HG02610 (cell line): ENCODE measurements around the gene TMEM44.
"Not testable (repeated sequence)": the region's sequence is repeated elsewhere in the genome, so short reads cannot be mapped to it uniquely, and the experiment has no call there.

Experiments used
- ATAC-seq: cut with Tn5 transposase; IDR thresholded peaks from one replicate; pipeline ENCODE4 v1.9.1; 2021; ENCODE audit warnings: mild to moderate bottlenecking, moderate library complexity; ENCODE audit not compliant: unreplicated experiment

TMEM44 gene

GRCh38 chr3:194642769-194643168 lies 9.6 kb upstream of the TMEM44 start:
- no peak for ATAC-seq

DNA sequence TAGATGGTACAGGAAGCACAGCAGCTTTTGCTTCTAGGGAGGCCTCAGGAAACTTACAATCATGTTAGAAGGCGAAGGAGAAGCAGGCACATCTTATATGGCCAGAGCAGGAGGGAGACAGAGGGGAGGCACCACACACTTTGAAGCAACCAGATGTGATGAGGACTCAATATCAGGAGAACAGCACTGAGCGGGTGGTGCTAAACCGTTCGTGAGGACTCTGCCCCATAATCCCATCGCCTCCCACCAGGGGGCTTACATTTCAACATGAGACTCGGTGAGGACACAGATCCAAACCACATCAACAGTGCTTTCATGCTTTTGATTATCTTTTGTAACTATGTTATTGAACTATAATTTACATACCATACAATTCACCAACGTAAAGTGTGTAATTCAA lies 7.6 kb upstream of the TMEM44 start:
- no peak for ATAC-seq

DNA sequence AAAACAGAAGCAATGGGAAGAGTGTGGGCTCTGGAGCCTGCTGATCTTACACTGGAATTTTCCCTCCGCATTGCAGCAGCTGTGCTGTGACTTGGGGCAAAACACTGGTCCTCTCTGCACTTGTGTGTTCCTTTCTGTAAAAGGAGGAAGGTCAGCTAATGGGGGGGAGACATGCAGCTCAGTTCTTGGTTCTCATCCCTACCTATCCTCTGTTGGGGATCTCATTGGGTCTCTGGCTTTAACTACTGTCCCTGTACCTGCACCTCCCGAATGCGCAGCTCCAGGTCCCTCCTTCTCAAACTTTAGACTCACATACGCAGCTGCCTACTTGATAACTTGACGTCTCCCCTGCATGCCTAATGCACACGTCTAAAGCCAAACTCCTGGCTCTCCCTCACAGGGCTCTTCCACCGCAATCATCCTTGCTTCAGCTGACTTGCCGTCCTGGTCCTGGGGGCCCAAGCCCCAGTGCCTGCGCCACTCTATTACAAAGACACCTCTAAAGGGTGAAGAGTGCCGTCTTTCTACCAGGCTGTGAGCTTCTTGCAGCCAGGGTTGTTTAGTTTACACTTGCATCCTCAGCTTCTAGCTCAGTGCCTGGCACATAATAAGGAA lies 5.9 kb upstream of the TMEM44 start:
- no peak for ATAC-seq

GRCh38 chr3:194637541-194638400 lies 4.6 kb upstream of the TMEM44 start:
- ATAC-seq = no peak

- ATAC-seq = no peak
Observed at GRCh38 chr3:194637066-194637465, 3.8 kb upstream of the TMEM44 start.

DNA sequence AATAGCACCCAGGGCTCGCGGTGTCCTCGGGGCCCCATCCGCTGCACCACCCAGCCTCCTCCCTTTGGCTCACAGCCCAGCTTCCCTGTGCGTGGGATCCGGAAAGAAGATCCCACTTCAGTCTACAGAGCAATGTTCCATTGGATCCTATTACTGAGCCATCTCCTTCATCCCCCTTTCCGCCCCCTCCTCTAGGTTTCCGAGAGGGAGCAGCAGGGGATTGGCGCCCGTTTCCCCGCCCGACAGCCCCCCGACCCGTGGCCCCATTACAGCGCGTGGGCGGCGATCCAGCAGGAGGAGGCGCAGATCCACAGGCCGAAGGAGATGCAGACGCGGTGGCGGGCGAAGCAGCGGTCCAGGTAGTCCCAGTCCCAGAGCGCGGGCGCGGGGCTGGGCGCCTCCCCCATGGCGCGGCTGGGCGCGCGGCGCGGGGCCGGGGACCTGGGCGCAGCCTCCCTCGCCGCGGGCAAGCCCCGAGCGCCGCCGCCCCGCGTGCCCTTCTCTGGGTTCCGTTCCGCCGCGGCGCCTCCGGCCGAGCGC lies 340 bp downstream of the TMEM44 start:
- ATAC-seq = peak; percentile 59

DNA sequence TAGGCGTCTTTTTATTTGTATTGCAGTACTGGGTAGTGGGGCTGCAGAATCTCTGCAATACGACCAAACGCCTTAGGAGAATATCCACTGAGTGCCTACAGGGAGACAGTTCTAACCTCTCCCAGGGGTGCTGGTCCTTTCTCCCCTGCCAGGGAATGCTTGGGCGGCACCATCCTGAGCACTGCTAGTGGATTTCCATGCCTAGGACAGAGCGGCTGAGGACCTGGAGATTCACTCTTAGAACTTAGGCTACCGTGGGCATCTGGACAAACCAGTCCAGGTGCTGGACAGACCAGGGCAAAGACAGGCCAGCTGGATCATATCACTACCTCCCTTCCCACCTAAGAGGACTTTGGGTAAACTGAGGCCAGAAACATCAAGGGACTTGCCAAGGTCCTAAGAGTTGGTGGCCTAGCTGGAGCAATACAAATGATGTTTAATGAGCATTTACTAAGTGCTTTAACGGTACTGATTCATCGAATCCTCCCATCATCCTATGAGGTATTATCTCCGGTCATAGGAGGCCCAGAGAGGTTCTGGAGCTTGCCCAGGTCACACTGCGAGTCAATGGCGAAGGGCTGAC lies 902 bp downstream of the TMEM44 start:
- ATAC-seq = no peak

DNA sequence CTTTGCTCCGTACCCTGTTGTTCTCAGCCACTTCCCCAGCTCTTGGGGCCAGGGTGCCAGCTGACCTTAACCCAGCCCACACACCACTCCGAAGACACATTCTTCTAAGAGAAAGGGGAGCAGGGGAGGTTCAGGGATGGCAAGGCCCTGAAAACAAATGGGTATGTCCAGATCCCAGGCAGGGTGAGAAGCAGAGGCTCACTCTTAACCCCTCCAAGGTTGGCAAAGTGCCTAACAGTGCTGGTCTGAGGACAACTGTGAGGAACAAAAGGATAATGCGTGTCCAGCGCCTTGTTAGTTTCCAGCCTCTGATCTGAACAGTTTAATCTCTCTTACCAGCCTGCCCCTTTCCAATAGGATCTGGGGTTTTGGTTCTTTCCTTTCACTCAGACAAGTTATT lies 1.5 kb downstream of the TMEM44 start:
- no peak for ATAC-seq

- not testable (repeated sequence) for ATAC-seq
Observed at GRCh38 chr3:194630681-194631080, 2.5 kb downstream of the TMEM44 start.

DNA sequence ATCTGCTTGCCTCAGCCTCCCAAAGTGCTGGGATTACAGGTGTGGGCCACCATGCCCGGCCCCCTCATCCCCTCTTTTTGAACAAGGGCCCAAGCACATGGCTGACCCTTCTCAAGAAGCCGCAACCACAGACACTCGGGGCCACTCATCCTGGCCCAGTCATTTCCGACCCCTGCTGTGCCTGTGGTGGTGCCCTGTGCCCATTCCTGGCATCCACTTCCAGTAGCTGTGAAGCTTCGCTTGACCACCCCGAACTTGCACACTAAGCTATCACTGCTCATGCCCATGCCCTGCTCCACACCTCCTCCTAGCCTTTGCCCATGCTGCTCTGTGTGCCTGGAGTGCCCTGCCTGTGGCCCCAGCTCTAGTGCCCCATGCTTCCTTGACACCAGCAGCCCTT lies 8.3 kb downstream of the TMEM44 start:
- no peak for ATAC-seq

DNA sequence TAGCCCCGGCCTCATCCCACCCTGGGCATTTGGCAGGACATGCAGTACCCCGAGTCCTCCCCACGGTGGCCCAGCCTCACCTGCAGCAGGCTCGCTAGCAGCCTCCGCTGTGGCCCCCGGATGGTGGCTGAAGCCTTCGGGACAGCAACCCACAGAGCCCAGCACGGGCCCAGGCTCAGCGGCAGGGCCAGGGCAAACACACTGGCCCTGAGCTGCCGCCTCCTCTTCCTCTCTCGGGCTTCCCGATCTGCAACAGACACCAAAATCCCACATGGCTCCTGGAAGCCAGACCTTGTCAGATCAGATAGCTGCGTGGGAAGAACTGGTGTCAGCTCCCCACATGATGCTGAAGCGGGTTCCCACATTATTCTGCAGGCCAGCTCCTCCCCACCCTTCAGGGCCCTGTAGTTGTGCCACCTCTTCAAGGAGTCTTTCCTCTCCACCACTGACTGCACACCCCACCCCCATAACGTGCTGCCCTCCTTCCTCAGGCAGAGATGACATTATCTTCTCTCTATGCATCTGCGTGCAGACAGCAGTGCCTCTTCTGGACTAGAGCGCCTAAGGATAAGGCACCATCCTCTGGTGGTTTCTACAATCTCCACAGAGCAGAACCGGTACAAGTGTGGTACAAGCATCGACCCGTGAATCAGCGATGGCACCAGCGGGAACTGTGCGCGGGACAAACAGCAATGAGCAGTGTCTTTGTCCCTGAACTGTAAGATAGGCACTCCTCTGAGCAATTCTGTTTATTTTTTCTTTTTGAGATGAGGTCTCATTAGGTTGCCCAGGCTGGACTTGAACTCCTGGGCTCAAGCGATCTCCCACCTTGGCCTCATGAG lies 9.5 kb downstream of the TMEM44 start:
- no peak for ATAC-seq

DNA sequence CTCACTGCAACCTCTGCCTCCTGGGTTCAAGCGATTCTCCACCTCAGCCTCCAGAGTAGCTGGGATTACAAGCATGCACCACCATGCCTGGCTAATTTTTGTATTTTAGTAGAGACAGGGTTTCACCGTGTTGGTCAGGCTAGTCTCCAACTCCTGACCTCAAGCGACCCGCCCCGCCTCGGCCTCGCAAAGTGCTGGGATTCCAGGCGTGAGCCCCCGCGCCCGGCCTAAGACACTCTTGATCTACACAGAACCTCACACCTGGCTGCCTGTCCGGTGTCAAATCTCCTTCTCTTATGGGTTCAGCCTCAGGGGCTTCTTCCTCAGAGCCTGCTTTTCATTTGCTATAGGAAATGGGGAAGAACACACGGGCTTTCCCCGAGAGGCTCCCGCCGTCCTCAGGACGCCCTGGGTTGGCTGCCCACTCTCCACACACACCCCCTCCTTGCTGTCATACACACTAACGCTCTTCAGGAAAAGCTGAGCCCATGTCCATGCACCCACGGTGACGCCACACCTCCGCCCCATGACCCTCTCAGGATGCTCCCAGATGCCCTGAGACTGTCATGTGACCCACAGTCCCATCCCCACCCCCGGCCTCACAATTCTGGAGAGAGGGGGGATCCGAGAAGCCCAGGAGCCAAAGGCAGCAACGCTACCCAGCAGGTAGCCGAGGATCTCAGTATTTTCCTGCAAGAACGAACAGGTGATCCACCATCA lies 10.4 kb downstream of the TMEM44 start:
- no peak for ATAC-seq

DNA sequence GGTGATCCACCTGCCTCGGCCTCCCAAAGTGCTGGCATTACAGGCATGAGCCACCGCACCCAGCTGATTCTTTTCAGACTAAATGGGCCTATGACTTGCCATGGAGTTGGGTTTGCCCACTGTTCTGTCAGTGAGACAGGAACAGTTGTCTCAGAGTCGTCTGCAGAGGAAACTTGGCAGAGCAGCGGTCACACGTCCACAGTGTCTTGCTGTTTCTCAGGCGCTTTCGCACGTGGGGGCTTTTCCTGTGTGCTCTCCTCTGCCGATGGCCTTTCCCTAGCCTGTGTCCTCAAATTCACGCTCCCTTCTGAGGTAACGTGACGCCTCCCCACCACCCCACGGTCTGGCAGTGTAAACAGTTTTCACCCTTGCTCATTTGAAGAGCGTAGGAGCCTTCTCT lies 11.3 kb downstream of the TMEM44 start:
- ATAC-seq = no peak

DNA sequence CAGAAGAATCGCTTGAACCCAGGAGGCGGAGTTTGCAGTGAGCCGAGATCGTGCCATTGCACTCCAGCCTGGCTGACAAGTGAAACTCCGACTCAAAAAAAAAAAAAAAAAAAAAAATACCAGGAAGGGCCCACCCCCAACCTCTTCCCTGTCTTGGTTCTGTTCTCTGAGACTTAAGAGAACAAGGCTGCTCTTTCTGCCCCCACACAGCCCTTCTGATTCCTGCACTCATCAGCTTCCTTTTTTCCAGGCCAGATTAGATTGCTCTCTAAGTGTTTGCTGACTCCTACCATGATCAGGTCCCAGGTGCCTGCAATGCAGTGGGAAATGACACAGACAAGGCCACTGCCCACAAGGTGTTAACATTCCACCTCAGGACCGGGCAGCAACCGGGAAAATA lies 13.0 kb downstream of the TMEM44 start:
- ATAC-seq = no peak

DNA sequence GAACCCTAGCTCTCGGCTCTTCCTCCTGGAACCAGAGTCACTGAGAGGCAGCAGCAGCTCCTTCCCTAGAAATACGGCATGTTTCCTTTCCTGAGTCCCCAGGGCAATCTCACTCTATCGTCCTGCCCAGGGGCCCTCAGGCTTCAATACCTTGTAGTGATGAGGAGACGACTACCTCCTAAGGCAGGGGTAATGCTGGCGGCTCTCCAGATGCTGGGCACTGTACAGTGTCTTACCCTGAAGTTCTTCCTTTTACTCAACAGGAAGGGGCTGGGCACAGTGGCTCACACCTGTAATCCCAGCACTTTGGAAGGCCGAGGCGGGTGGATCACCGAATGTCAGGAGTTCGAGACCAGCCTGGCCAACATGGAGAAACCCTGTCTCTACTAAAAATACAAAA lies 13.5 kb downstream of the TMEM44 start:
- no peak for ATAC-seq

GRCh38 chr3:194618858-194619608 lies 14.2 kb downstream of the TMEM44 start:
- no peak for ATAC-seq

DNA sequence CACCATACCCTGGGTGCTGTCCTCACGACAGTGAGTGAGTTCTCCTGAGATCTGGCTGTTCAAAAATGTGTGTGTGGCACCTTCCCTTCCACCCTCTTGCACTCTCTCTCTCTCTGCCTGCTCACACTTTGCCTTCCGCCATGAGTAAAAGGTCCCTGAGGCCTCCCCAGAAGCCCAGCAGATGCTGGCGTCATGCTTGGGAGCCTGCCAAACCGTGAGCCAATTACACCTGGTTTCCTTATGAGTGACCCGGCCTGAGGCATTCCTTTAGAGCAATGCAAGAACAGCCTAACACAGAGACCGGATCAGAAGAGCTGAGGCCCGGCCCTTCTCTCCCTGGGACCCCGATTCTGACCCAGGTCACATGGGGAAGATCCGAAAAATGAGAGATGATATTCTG lies 15.4 kb downstream of the TMEM44 start:
- ATAC-seq = no peak

GRCh38 chr3:194617143-194617671 lies 16.0 kb downstream of the TMEM44 start:
- ATAC-seq = no peak

GRCh38 chr3:194615226-194615625 lies 18.0 kb downstream of the TMEM44 start:
- no peak for ATAC-seq
